H1 (cell line): Measurements from ENCODE around the gene TAF3. TPM values are rescaled to one million over a fixed set of nuclear protein-coding genes. Genes with fewer than 3 reads are reported as not detected.

Experiments used
- CTCF ChIA-PET: fragments of 300-600 bp; sonication (Branson Sonifier 250); formaldehyde crosslinking; loops from one replicate; lab custom pipeline; 2021; ENCODE audit not compliant: partially characterized antibody; lab: Charles Lee
- POLR2A ChIA-PET: fragments of 300-600 bp; sonication (Branson Sonifier 250); formaldehyde crosslinking; loops from one replicate; lab custom pipeline; 2021; ENCODE audit warnings: inconsistent platforms; ENCODE audit not compliant: partially characterized antibody; lab: Charles Lee
- DNase-seq, 2 experiments: peaks; one replicate each; pipeline versions ENCODE4 v3.0.0 to v3.0.0-alpha.2; 2010 to 2022; ENCODE audit warnings: low spot score in 2 of 2, low read depth in 1 of 2, mixed read lengths in 1 of 2
- FAIRE-seq: peaks from 2 replicates; lab custom pipeline; 2011; peaks lifted over from hg19 to GRCh38; lab: Jason Lieb, UNC
- H2AFZ ChIP-seq: 2 replicates; pipeline ENCODE4 v1.8.1; 2012; ENCODE audit warnings: low read length, inconsistent platforms
- H2AK5ac ChIP-seq: 2 replicates; pipeline ENCODE4 v1.6.1; 2013; ENCODE audit warnings: low read depth, low read length
- H2BK120ac ChIP-seq: replicated peaks from 2 replicates; pipeline ENCODE3; 2013; ENCODE audit warnings: low read depth, low read length, inconsistent platforms
- H2BK12ac ChIP-seq: 2 replicates; pipeline ENCODE4 v1.6.1; 2013; ENCODE audit warnings: low read depth, low read length
- H2BK15ac ChIP-seq: 2 replicates; pipeline ENCODE4 v1.6.1; 2013; ENCODE audit warnings: low read length
- H2BK20ac ChIP-seq: 2 replicates; pipeline ENCODE4 v1.6.1; 2013; ENCODE audit warnings: low read length
- H2BK5ac ChIP-seq: 2 replicates; pipeline ENCODE4 v1.6.1; 2013; ENCODE audit warnings: low read depth, low read length
- H3K14ac ChIP-seq: 2 replicates; pipeline ENCODE4 v1.6.1; 2013; ENCODE audit warnings: inconsistent platforms; ENCODE audit not compliant: insufficient read length
- H3K18ac ChIP-seq: 2 replicates; pipeline ENCODE4 v1.6.1; 2013; ENCODE audit warnings: low read length; ENCODE audit errors: extremely low read depth
- H3K23ac ChIP-seq: 2 replicates; pipeline ENCODE4 v1.6.1; 2013; ENCODE audit warnings: inconsistent platforms; ENCODE audit not compliant: insufficient read length
- H3K23me2 ChIP-seq: 2 replicates; pipeline ENCODE4 v1.6.1; 2013; ENCODE audit warnings: low read depth, low read length
- H3K27ac ChIP-seq: 2 replicates; pipeline ENCODE4 v1.6.1; 2011; ENCODE audit warnings: low read depth, low read length, inconsistent platforms
- H3K27me3 ChIP-seq, 4 experiments: replicated peaks in 1 of 4; 1 replicate in 1 of 4; 2 replicates in 3 of 4; pipeline versions ENCODE4 v1.6.1 to v1.8.1; 2011 to 2013; ENCODE audit warnings: low read length in 3 of 4, mild to moderate bottlenecking in 3 of 4, inconsistent platforms in 2 of 4, mixed read lengths in 2 of 4, moderate library complexity in 1 of 4; ENCODE audit not compliant: control insufficient read depth in 3 of 4, insufficient read depth in 3 of 4; ENCODE audit errors: extremely low read depth in 1 of 4
- H3K36me3 ChIP-seq, 4 experiments: 2 replicates each; pipeline versions ENCODE4 v1.6.1 to v1.8.1; 2011 to 2013; ENCODE audit warnings: mild to moderate bottlenecking in 4 of 4, low read length in 3 of 4, moderate library complexity in 2 of 4, control low read depth in 1 of 4, inconsistent platforms in 1 of 4; ENCODE audit not compliant: insufficient read depth in 4 of 4, control insufficient read depth in 2 of 4
- H3K4ac ChIP-seq: replicated peaks from 2 replicates; pipeline ENCODE3; 2013; ENCODE audit warnings: low read length, low read depth, mixed read lengths, inconsistent platforms; ENCODE audit not compliant: insufficient read length
- H3K4me1 ChIP-seq, 4 experiments: replicated peaks in 1 of 4; 1 replicate in 1 of 4; 2 replicates in 3 of 4; pipeline versions ENCODE4 v1.6.1 to v1.8.1; 2011 to 2013; ENCODE audit warnings: low read length in 3 of 4, inconsistent platforms in 2 of 4, mixed read lengths in 1 of 4; ENCODE audit not compliant: insufficient read depth in 4 of 4, control insufficient read depth in 3 of 4
- H3K4me2 ChIP-seq, 2 experiments: 2 replicates each; pipeline versions ENCODE4 v1.6.1 to v1.8.1; 2011 to 2013; ENCODE audit warnings: low read depth in 2 of 2, low read length in 2 of 2, control low read depth in 1 of 2, inconsistent platforms in 1 of 2, mild to moderate bottlenecking in 1 of 2; ENCODE audit not compliant: insufficient read depth in 1 of 2
- H3K4me3 ChIP-seq, 4 experiments: fragments of 200-600, 300-600 bp in 1 of 4; sonication (generic), shearing (Covaris generic), sonication (Bioruptor Twin) in 1 of 4; 2 replicates each; pipeline versions ENCODE4 v1.5.1 to v1.8.1; 2011 to 2016; ENCODE audit warnings: low read length in 4 of 4, low read depth in 3 of 4, control low read depth in 2 of 4, inconsistent platforms in 2 of 4, mild to moderate bottlenecking in 2 of 4, mixed read lengths in 1 of 4, moderate library complexity in 1 of 4; ENCODE audit not compliant: insufficient read depth in 2 of 4; ENCODE audit errors: extremely low read depth in 1 of 4
- H3K56ac ChIP-seq: replicated peaks from 2 replicates; pipeline ENCODE3; 2013; ENCODE audit warnings: low read depth, mild to moderate bottlenecking, mixed read lengths, low read length, inconsistent platforms; ENCODE audit not compliant: insufficient read length
- H3K79me1 ChIP-seq: 2 replicates; pipeline ENCODE4 v1.6.1; 2013; ENCODE audit warnings: low read depth, low read length, control low read depth
- H3K79me2 ChIP-seq, 2 experiments: 2 replicates each; pipeline versions ENCODE4 v1.6.1 to v1.8.1; 2012 to 2013; ENCODE audit warnings: low read length in 2 of 2, mild to moderate bottlenecking in 2 of 2, inconsistent platforms in 1 of 2; ENCODE audit not compliant: insufficient read depth in 2 of 2, control insufficient read depth in 1 of 2
- H3K9ac ChIP-seq, 4 experiments: replicated peaks in 1 of 4; 1 replicate in 1 of 4; 2 replicates in 3 of 4; pipeline versions ENCODE4 v1.6.1 to v1.8.1; 2011 to 2013; ENCODE audit warnings: low read depth in 3 of 4, low read length in 3 of 4, control low read depth in 2 of 4, mild to moderate bottlenecking in 2 of 4, moderate library complexity in 2 of 4, inconsistent platforms in 1 of 4; ENCODE audit errors: extremely low read depth in 1 of 4
- H3K9me3 ChIP-seq, 2 experiments: 2 replicates each; pipeline versions ENCODE4 v1.6.1 to v1.8.1; 2012 to 2013; ENCODE audit warnings: mild to moderate bottlenecking in 2 of 2, moderate library complexity in 2 of 2, control low read depth in 1 of 2, inconsistent platforms in 1 of 2, low read depth in 1 of 2, low read length in 1 of 2, mixed read lengths in 1 of 2; ENCODE audit not compliant: insufficient read depth in 2 of 2
- H4K20me1 ChIP-seq, 2 experiments: replicated peaks in 1 of 2; 2 replicates each; pipeline versions ENCODE3 to v1.8.1; 2011 to 2013; ENCODE audit warnings: inconsistent platforms in 2 of 2, low read length in 2 of 2, mild to moderate bottlenecking in 1 of 2; ENCODE audit not compliant: insufficient read depth in 2 of 2, control insufficient read depth in 1 of 2
- H4K5ac ChIP-seq: 2 replicates; pipeline ENCODE4 v1.6.1; 2013; ENCODE audit warnings: low read length, low read depth, mixed read lengths, inconsistent platforms; ENCODE audit not compliant: insufficient read length
- H4K8ac ChIP-seq: 2 replicates; pipeline ENCODE4 v1.8.0; 2013; ENCODE audit warnings: mild to moderate bottlenecking, moderate library complexity, low read length, inconsistent platforms; ENCODE audit not compliant: insufficient read depth; ENCODE audit errors: extremely low read depth
- H4K91ac ChIP-seq: replicated peaks from 2 replicates; pipeline ENCODE3; 2013; ENCODE audit warnings: low read length, mixed read lengths, inconsistent platforms; ENCODE audit not compliant: insufficient read length
- EZH2 ChIP-seq: fragments of 200-600 bp; sonication (generic); IDR thresholded peaks from 2 replicates; pipeline ENCODE4 v1.7.1; 2012; ENCODE audit warnings: low read depth, mild to moderate bottlenecking, moderate library complexity, low read length, inconsistent platforms; ENCODE audit not compliant: severe bottlenecking
- HDAC6 ChIP-seq: IDR thresholded peaks from one replicate; pipeline ENCODE4 v1.7.1; 2012; ENCODE audit warnings: low read depth, mild to moderate bottlenecking, inconsistent platforms, low read length, moderate library complexity
- POU5F1 ChIP-seq: IDR thresholded peaks from 2 replicates; pipeline ENCODE4 v1.6.1; 2011; ENCODE audit warnings: low read depth, mild to moderate bottlenecking, low read length, moderate library complexity
- SRF ChIP-seq: IDR thresholded peaks from 2 replicates; pipeline ENCODE4 v1.6.1; 2011; ENCODE audit warnings: mild to moderate bottlenecking, low read depth, low read length, moderate library complexity
- WGBS, 2 experiments: shearing (Covaris generic) in 1 of 2; methylation state at CpG; one replicate each; pipeline versions ENCODE4 v1.1.6 to v1.1.7; 2013 to 2015; ENCODE audit warnings: low lambda C conversion rate in 2 of 2, mixed read lengths in 2 of 2, inconsistent platforms in 1 of 2, low coverage in 1 of 2, missing lambda C conversion rate in 1 of 2; ENCODE audit not compliant: insufficient replicate concordance in 2 of 2, insufficient coverage in 1 of 2, insufficient read length in 1 of 2; ENCODE audit errors: extremely low coverage in 1 of 2, missing lambda C conversion rate in 1 of 2; 5-methylcytosine and 5-hydroxymethylcytosine counted together
- polyA plus RNA-seq, 7 experiments: library from polyadenylated mRNA; depleted of rRNA in 3 of 7; stranded (reverse) in 5 of 7; unstranded in 2 of 7; fragments of >200 nt in 5 of 7; fragments of 200-250 nt in 2 of 7; gene quantifications; 1 replicate in 5 of 7; 2 replicates in 1 of 7; 4 replicates in 1 of 7; pipeline versions ENCODE4 v1.2.1 to v1.2.3, GENCODE V29; 2011 to 2013; ENCODE audit warnings: missing spikeins in 2 of 7, mixed read lengths in 2 of 7
- total RNA-seq: library from RNA; stranded (reverse); fragmentation: NEBNext Ultra II Directional; extraction: Animal tissue kit (Norgen Biotek cat#: 25700); gene quantifications from 2 replicates; pipeline ENCODE4 v1.2.1, GENCODE V29; 2021

TAF3 gene
- total and polyA plus RNA-seq, 2 of the 8 experiments (the other 6 are each of a cell fraction or from before 2014, with no cell fraction given), result 1.5 to 11.2 TPM

- ChIA-PET CTCF (interaction anchor here (0.7 to 2.6 kb wide), 5 partner anchors 8 to 338 kb away, joined by 3 to 13 read pairs (median 4); no protein-coding TSS in a partner anchor), POLR2A (interaction anchor here (1.4 to 2.1 kb wide), 3 partner anchors 13 to 24 kb away, joined by 3 to 10 read pairs (median 4); no protein-coding TSS in a partner anchor)
- peaks cover 0 to 2% (median 0%) of the 10 kb centered on the region in 4 experiments; a peak in 1 of 8 replicates for H3K36me3 ChIP-seq
- H2BK5ac ChIP-seq, result no peak overlapping the region
- DNase-seq, result peak in 1 of 2 experiments; percentile 58
- no peak overlapping the region for H4K5ac ChIP-seq
- no peak overlapping the region for H3K18ac ChIP-seq
- H3K23ac ChIP-seq, result no peak overlapping the region
- no peak overlapping the region for H2BK20ac ChIP-seq
- H4K91ac ChIP-seq, result no peak overlapping the region
- H2AK5ac ChIP-seq, result no peak overlapping the region
- WGBS, 2 experiments, result 2% methylated on average over 21 of the region's 37 CpGs; no CpG with 5 or more reads in 1 of the 2 experiments
- H2BK120ac ChIP-seq, result no peak overlapping the region
- H3K23me2 ChIP-seq, result no peaks in the 10 kb centered on the region; the same call in 1 of the 2 replicates
- peak overlapping the region; percentile 72 to 74 for H3K4me2 ChIP-seq
- peaks cover 59 to 82% (median 78%) of the 10 kb centered on the region in 4 experiments for H3K27me3 ChIP-seq
- no peak overlapping the region for H3K14ac ChIP-seq
- no peak overlapping the region for H3K4ac ChIP-seq
- H3K56ac ChIP-seq, result no peak overlapping the region
- FAIRE-seq, result no peak
- H3K79me1 ChIP-seq, result no peaks in the 10 kb centered on the region; the same call in 1 of the 2 replicates
- peaks cover 14 to 27% of the 10 kb centered on the region in 2 experiments for H4K20me1 ChIP-seq
- H3K9ac ChIP-seq, result no peak overlapping the region
- no peak overlapping the region for H2AFZ ChIP-seq
- H2BK15ac ChIP-seq, result no peak overlapping the region
- H3K79me2 ChIP-seq, result no peaks in the 10 kb centered on the region
- TF ChIP-seq EZH2 (peak; percentile 10), SRF (no peak), POU5F1 (no peak), HDAC6 (no peak)
- TF ChIP-seq, all 59 proteins: peak for 1
- H3K9me3 ChIP-seq, result no peaks in the 10 kb centered on the region
- H3K4me1 ChIP-seq, result peaks cover 7 to 20% (median 12%) of the 10 kb centered on the region in 4 experiments
- H4K8ac ChIP-seq, result no peak overlapping the region
- peak overlapping the region; percentile 0 to 57 (median 10); a peak in 5 of 8 replicates for H3K4me3 ChIP-seq
- no peak overlapping the region for H3K27ac ChIP-seq
- no peak overlapping the region for H2BK12ac ChIP-seq
These were observed 216.2 kb downstream of the TAF3 start for GRCh38 chr10:8034466-8035005.
